Ammon's horn (tissue), 1 donor: ENCODE measurements around the gene USP10.

Experiments
- DNase-seq: peaks from one replicate; pipeline ENCODE4 v3.0.0-alpha.2; 2016; ENCODE audit warnings: low spot score

USP10 gene

DNA sequence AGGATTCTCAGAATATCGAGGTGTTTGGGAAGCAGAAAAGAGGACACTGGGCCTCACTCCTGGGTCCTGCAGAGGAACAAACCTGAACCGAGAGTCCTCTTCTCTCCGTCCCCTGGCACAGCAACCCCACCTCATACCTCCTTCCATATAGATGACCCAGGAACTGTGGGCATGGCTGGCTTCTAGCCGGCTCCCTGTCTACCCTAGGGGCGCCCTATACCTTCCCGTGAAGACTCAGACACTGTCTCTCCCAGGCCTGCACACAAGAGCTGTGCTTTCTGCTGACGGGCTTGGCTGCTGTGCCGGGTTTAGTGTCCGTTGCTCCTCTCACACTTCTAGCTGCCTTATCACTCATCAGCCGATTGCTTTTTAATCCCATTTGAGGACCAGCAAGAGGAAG lies 73.5 kb downstream of the USP10 start:
- no peak for DNase-seq

- peak; percentile 59 for DNase-seq
These were observed 75.0 kb downstream of the USP10 start for GRCh38 chr16:84774810-84775209.

- no peak for DNase-seq
These were observed 75.5 kb downstream of the USP10 start for GRCh38 chr16:84775262-84775810.

DNA sequence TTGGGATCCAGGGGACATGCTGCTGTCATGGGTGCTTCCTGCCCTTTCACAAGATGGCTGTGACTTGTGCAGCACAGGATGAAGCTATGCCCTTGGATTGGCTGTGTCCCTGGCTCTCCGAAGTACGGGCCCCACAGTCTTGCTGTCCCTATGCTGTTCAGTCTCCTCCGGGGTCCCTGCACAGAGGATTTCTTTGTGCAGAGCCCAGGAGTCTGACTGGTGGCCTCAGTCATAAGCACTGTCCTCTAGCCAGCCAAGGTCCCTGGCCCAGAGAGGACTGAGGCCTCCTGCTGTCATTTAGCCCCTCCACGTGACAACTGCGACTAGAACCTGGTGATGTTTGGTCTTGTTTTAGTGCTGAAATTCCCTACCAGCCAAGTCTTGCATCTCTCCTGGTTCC lies 77.6 kb downstream of the USP10 start:
- DNase-seq: peak; percentile 38

DNA sequence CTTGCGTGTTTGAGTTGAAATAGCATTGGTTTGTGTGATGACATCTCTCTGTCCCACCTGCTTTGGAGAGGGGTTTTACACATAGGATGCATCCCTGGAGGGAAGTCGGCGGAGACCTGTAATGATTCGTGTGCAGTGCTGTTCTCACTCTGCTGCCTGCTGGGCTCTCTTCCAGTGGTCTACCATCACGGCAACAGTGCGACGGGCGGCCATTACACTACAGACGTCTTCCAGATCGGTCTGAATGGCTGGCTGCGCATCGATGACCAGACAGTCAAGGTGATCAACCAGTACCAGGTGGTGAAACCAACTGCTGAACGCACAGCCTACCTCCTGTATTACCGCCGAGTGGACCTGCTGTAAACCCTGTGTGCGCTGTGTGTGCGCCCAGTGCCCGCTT lies 78.9 kb downstream of the USP10 start:
- no peak for DNase-seq

DNA sequence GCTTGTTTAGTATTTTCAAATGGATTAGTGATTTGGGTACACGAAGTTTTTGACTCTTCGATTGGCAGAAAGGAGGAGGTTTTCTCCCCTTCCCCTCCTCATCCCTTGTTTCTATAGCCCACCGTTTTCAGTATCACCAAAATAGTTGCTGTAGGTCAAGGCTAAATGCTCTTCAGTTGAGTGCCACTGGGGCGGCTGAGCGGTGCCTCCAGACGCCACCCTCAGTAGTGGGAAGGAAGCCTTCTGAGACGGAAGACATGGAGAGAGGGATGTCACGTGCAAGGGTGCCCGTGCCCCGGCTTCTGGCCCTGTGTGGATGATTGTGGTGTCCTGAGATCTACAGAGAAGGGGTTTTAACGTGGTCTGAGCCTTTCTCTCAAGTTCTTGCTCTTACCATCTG lies 80.3 kb downstream of the USP10 start:
- DNase-seq: no peak

DNA sequence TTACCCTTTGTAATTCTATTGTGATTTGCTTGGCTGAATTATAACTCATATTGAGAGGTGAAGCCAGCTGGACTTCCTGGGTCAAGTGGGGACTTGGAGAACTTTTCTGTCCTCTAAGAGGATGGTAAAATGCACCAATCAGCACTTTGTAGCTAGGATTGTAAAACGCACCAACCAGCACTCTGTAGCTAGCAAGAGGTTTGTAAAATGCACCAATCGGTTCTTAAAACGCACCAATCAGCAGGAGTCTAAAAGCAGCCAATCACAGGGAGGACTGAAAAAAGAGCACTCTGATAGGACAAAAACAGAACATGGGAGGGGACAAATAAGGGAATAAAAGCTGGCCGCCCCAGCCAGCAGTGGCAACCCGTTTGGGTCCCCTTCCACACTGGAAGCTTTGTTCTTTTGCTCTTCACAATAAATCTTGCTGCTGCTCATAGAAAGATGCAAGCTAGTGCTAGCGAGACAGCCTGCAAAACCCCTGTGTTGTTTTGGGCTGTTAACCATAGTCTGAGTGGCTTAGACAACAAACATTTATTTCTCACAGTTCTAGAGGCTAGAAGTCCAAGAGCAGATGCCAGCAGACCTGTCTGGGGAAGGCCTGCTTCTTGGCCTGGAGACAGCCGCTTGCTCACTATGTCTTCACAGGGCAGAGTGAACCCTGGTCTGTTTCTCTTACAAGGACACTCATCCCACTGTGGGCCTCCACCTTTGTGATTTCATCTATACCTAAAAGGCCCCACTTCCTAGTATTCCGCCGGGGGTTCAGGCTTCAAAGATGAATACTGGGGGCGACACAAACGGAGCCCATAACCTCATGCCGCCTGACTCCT lies 81.0 kb downstream of the USP10 start:
- no peak for DNase-seq

GRCh38 chr16:84782846-84783245 lies 83.0 kb downstream of the USP10 start:
- no peak for DNase-seq

- DNase-seq: no peak
These were observed 86.2 kb downstream of the USP10 start for GRCh38 chr16:84785843-84786581.

GRCh38 chr16:84786605-84787262 lies 86.9 kb downstream of the USP10 start:
- DNase-seq: no peak

GRCh38 chr16:84787263-84787622 lies 87.4 kb downstream of the USP10 start:
- DNase-seq: no peak

DNA sequence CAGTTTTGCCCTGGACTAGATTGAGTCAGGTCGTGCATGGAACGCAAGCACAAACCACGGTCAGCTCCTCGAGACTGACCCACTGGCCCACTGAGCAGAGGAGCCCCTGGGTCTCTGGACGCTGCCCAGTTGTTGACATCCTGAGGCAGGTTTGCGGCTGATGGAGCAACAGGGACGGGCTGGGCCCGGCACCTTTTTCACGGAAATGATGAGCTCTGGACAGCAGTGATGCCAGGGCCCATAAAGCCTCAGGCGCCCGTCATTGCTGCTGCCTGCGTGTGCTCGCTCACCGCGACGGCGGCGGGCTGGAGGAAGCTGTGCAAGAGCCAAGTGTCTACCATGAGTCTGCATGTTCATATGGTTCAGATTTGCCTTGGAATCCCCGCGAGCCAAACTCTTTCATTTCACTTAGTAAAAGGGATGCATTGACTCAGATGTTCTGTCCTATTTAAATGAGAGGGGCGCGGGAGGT lies 89.2 kb downstream of the USP10 start:
- no peak for DNase-seq

DNA sequence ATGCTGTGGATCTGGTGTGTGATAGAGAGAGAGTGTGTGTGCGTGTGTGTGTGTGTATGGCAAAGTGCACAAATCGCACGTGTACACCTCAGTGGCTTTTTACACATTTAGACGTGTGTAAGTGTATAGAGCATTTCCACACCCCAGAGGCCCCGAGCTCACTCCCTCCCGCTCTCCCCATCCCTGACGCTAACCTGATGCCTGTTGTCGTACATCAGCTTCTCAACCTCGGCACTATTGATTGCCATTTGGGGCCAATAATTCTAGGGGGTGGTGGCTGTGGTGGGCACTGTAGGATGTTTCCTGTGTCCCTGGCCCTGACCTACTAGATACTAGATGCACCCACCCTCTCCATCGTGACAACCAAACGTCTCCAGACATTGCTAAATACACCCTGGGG lies 89.6 kb downstream of the USP10 start:
- DNase-seq: no peak

DNA sequence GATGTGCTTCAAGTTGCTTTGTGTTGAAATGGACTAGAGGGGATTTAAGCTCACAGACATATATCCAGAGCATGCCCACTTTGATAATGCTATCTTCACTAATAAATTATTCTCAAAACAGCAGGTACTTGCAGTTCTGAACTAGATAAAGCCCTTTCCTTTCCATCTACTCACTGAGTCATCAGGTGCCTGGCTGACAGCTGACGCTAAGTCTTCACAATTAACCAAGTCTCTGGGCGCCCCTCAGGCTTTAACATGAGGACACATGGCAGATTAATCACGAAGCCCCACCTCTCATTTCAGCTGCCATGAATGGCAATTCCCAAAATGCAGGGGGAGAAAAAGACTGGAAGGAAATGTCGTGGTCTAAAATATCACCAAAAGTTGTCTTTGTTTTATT lies 90.5 kb downstream of the USP10 start:
- DNase-seq: no peak

DNA sequence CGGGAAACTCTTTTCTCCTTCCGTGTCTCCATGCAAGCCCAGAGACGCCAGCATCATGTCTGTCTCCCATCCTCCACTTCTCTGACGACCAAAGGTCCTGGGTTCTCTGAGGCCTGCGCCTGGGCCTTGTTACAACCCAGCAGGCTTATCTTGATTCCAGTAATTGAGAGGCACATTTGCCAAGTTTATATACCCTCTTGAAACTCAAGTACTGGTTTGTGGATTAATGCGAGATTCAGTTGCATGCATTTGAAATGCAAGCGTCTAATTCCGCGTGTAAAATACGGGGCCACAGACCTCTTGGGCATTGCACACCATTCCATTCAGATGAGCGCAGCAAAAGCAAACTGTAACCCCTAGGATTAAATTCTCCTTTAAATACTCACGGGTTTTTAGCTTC lies 91.3 kb downstream of the USP10 start:
- DNase-seq: no peak

GRCh38 chr16:84791501-84791900 lies 91.7 kb downstream of the USP10 start:
- DNase-seq: no peak

- DNase-seq: no peak
These were observed 94.4 kb downstream of the USP10 start for GRCh38 chr16:84794186-84794585.

- DNase-seq: no peak
These were observed 94.8 kb downstream of the USP10 start for GRCh38 chr16:84794626-84795025.

- no peak for DNase-seq
These were observed 95.7 kb downstream of the USP10 start for GRCh38 chr16:84795329-84796053.

- no peak for DNase-seq
These were observed 100.6 kb downstream of the USP10 start for GRCh38 chr16:84800158-84800978.

DNA sequence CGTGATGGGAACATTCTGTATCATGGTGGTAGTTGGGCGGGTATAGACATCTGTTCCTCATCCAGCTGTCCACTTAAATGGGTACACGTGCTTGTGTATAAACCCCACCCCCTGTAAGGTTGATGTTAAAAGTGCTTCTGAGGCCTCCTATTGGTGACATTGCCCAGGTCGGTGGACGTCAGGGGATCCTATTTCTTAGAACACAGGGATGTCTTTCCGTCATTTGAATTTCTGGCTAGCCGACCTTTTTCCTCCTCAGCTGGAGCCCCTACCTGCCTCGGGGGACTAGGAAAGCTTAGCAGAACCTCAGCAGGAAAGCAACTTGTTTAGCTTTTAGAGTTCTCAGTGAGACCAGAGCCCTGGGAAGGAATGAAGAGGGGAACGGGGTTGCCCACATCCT lies 103.3 kb downstream of the USP10 start:
- no peak for DNase-seq
